ENCODE results near the gene GGCT.

GRCh38 chr7:30453016-30453415 lies 51.6 kb downstream of the GGCT start:
- no peak for TF ChIP-seq CTCF (IDR thresholded peaks at IDR 0.05)
- no peak for TF ChIP-seq EZH2 (IDR thresholded peaks at IDR 0.05)
- no peak for TF ChIP-seq EZH2phosphoT487 (IDR thresholded peaks at IDR 0.05)

All from neural progenitor cell (in vitro differentiated cells).